Measurements from ENCODE around the gene DCAF4. TPM values are rescaled to one million over a fixed set of nuclear protein-coding genes. Genes with fewer than 3 reads are reported as not detected.

Gene DCAF4
- total RNA-seq, 6 experiments from 2014 or later: 5.8 to 13.6 (median 10.5) TPM

- Histone ChIP-seq H3K4me3 (no peak overlapping the region), H3K27ac (no peak overlapping the region)
- 62% methylated on average over 5 of the region's 5 CpGs for WGBS (ENCODE audit: insufficient coverage, low coverage, low lambda C conversion rate, missing lambda C conversion rate)
Measured at GRCh38 chr14:72907886-72908285, 18.4 kb upstream of the DCAF4 start.

GRCh38 chr14:72909163-72909562 is 17.1 kb upstream of the DCAF4 start:
- ATAC-seq (peak in 3 of 4 donors; percentile 15 to 33 (median 30)), DNase-seq (no peak)
- H3K27ac ChIP-seq: no peak overlapping the region
- no peaks in the 10 kb centered on the region for H3K27me3 ChIP-seq
- no peaks in the 10 kb centered on the region for H3K36me3 ChIP-seq
- intact Hi-C loops (cut with DNase I): loop anchor here (5.0 to 10.0 kb wide), 2 partner anchors 104 to 392 kb away; no protein-coding TSS in a partner anchor
- TF ChIP-seq CTCF (IDR thresholded peaks at IDR 0.05) (no peak), POLR2A (IDR thresholded peaks at IDR 0.05) (no peak)
- H3K4me3 ChIP-seq: no peak overlapping the region
- H3K9me3 ChIP-seq: no peaks in the 10 kb centered on the region
- no peaks in the 10 kb centered on the region for H3K4me1 ChIP-seq
- WGBS (ENCODE audit: insufficient coverage, low coverage, low lambda C conversion rate, missing lambda C conversion rate): 31% methylated on average over 5 of the region's 5 CpGs

More at GRCh38 chr14:72907886-72908285, 18.4 kb upstream of the DCAF4 start:
- intact Hi-C loops (cut with DNase I): loop anchor here (5.0 to 10.0 kb wide), 2 partner anchors 103 to 391 kb away; no protein-coding TSS in a partner anchor
- H3K27me3 ChIP-seq: no peaks in the 10 kb centered on the region
- no peak for TF ChIP-seq POLR2A (IDR thresholded peaks at IDR 0.05)
- no peak for TF ChIP-seq CTCF (IDR thresholded peaks at IDR 0.05)
- ATAC-seq (no peak), DNase-seq (no peak)
- H3K4me1 ChIP-seq: peaks cover 0 to 8% (median 0%) of the 10 kb centered on the region in 4 donors
- no peaks in the 10 kb centered on the region for H3K36me3 ChIP-seq
- H3K9me3 ChIP-seq: no peaks in the 10 kb centered on the region

- TF ChIP-seq CTCF (IDR thresholded peaks at IDR 0.05) (no peak), POLR2A (IDR thresholded peaks at IDR 0.05) (no peak)
- DNase-seq (no peak), ATAC-seq (no peak)
- no peaks in the 10 kb centered on the region for H3K4me1 ChIP-seq
- no peak overlapping the region for H3K4me3 ChIP-seq
- intact Hi-C loops (cut with DNase I): no loop called here
- H3K9me3 ChIP-seq: no peaks in the 10 kb centered on the region
- no peaks in the 10 kb centered on the region for H3K27me3 ChIP-seq
- 25% methylated on average over 2 of the region's 2 CpGs for WGBS (ENCODE audit: insufficient coverage, low coverage, low lambda C conversion rate, missing lambda C conversion rate)
- H3K27ac ChIP-seq: no peak overlapping the region
- H3K36me3 ChIP-seq: no peaks in the 10 kb centered on the region
Measured at GRCh38 chr14:72913809-72914208, 12.5 kb upstream of the DCAF4 start.

GRCh38 chr14:72916174-72916573 is 10.1 kb upstream of the DCAF4 start:
- Histone ChIP-seq H3K4me1 (no peaks in the 10 kb centered on the region), H3K27me3 (no peaks in the 10 kb centered on the region), H3K27ac (no peak overlapping the region), H3K9me3 (no peaks in the 10 kb centered on the region), H3K4me3 (no peak overlapping the region), H3K36me3 (no peaks in the 10 kb centered on the region)
- TF ChIP-seq CTCF (IDR thresholded peaks at IDR 0.05) (no peak), POLR2A (IDR thresholded peaks at IDR 0.05) (no peak)
- DNase-seq (no peak), ATAC-seq (peak in 1 of 4 donors; percentile 53)
- WGBS (ENCODE audit: insufficient coverage, low coverage, low lambda C conversion rate, missing lambda C conversion rate): 57% methylated on average over 6 of the region's 6 CpGs
- intact Hi-C loops (cut with DNase I): no loop called here
